ENCODE data around the gene ITGA6. TPM values are rescaled to one million over a fixed set of nuclear protein-coding genes. Genes with fewer than 3 reads are reported as not detected.

The ITGA6 gene
- total RNA-seq, 2 donors from 2014 or later: 7.0 to 8.6 TPM

Other genes with a start within 250 kb of the ITGA6 start
- gene PDK1, start 128.5 kb downstream of the ITGA6 start, total RNA-seq: 10 to 100 TPM; 22.5 to 33.6 TPM

Measured in activated T-cell treated with anti-CD3 and anti-CD28 coated beads, Interleukin-2, amount 50 U/mL, for 72 hours (primary cell).